HepG2 (cell line): ENCODE results near the gene PDE4D. TPM values are rescaled to one million over a fixed set of nuclear protein-coding genes. Genes with fewer than 3 reads are reported as not detected.

Source experiments
- HDAC1 ChIP-seq: sonication (generic); formaldehyde crosslinking; IDR thresholded peaks from 2 replicates; pipeline ENCODE4 v1.5.1; 2020; ENCODE audit warnings: mild to moderate bottlenecking, missing genetic modification reagents
- HNF4A ChIP-seq: sonication (generic); formaldehyde crosslinking; IDR thresholded peaks from 2 replicates; pipeline ENCODE4 v1.4.0; 2020; ENCODE audit warnings: missing genetic modification reagents
- MEIS1 ChIP-seq: sonication (generic); formaldehyde crosslinking; IDR thresholded peaks from 2 replicates; pipeline ENCODE4 v1.9.0; 2021; ENCODE audit warnings: mild to moderate bottlenecking, missing genetic modification reagents, moderate library complexity, borderline replicate concordance
- MXD4 ChIP-seq: IDR thresholded peaks from 2 replicates; pipeline ENCODE4 v1.6.1; 2016; ENCODE audit warnings: mild to moderate bottlenecking, missing biosample characterization, missing genetic modification reagents
- PPARG ChIP-seq: conservative IDR thresholded peaks from 2 replicates; pipeline ENCODE4 v1.6.1; 2016; ENCODE audit warnings: missing biosample characterization, missing genetic modification reagents
- SP2 ChIP-seq: sonication (generic); formaldehyde crosslinking; IDR thresholded peaks from 2 replicates; pipeline ENCODE4 v1.5.1; 2020; ENCODE audit warnings: mild to moderate bottlenecking, missing genetic modification reagents
- SPEN ChIP-seq: sonication (generic); formaldehyde crosslinking; IDR thresholded peaks from 2 replicates; pipeline ENCODE4 v1.5.1; 2020; ENCODE audit warnings: low read depth, mild to moderate bottlenecking, missing genetic modification reagents
- ZKSCAN8 ChIP-seq: IDR thresholded peaks from 2 replicates; pipeline ENCODE4 v1.6.1; 2016; ENCODE audit warnings: borderline replicate concordance, missing genetic modification reagents, missing compliant biosample characterization
- ZNF253 ChIP-seq: sonication (generic); formaldehyde crosslinking; IDR thresholded peaks from 2 replicates; pipeline ENCODE4 v1.8.0; 2022; ENCODE audit warnings: mild to moderate bottlenecking, missing genetic modification reagents, borderline replicate concordance
- ZNF550 ChIP-seq: sonication (generic); formaldehyde crosslinking; IDR thresholded peaks from 2 replicates; pipeline ENCODE4 v1.4.0; 2020; ENCODE audit warnings: mild to moderate bottlenecking, missing genetic modification reagents, borderline replicate concordance
- ZNF570 ChIP-seq: sonication (generic); formaldehyde crosslinking; IDR thresholded peaks from 2 replicates; pipeline ENCODE4 v1.4.0; 2020; ENCODE audit warnings: mild to moderate bottlenecking, missing genetic modification reagents, borderline replicate concordance
- polyA plus RNA-seq, 8 experiments: library from polyadenylated mRNA; depleted of rRNA in 3 of 8; stranded (reverse) in 7 of 8; unstranded in 1 of 8; fragments of >200 nt; fragmentation: Illumina TruSeq in 4 of 8; extraction: Trizol in 4 of 8; gene quantifications; 2 replicates each; pipeline versions ENCODE4 v1.2.1 to v1.2.3, GENCODE V29; 2011 to 2016; ENCODE audit warnings: low read depth in 4 of 8, missing spikeins in 1 of 8, mixed read lengths in 1 of 8; ENCODE audit not compliant: insufficient read depth in 1 of 8
- total RNA-seq, 5 experiments: library from RNA; depleted of rRNA; stranded (reverse); fragments of >200 nt; fragmentation: Illumina TruSeq; extraction: Trizol; gene quantifications; 2 replicates each; pipeline ENCODE4 v1.2.3, GENCODE V29; 2016; ENCODE audit warnings: low read depth in 1 of 5
- TF ChIP-seq, protein P1 (sequence below): sonication (generic); formaldehyde crosslinking; IDR thresholded peaks from 2 replicates; pipeline ENCODE4 v1.4.0; 2020; ENCODE audit warnings: missing genetic modification reagents
- TF ChIP-seq, protein P2 (sequence below): sonication (generic); formaldehyde crosslinking; IDR thresholded peaks from 2 replicates; pipeline ENCODE4 v1.4.0; 2020; ENCODE audit warnings: missing genetic modification reagents
- TF ChIP-seq, protein P3 (sequence below): sonication (generic); formaldehyde crosslinking; IDR thresholded peaks from 2 replicates; pipeline ENCODE4 v1.5.1; 2020; ENCODE audit warnings: missing genetic modification reagents, mild to moderate bottlenecking, borderline replicate concordance
- TF ChIP-seq, protein P4 (sequence below): sonication (generic); formaldehyde crosslinking; IDR thresholded peaks from 2 replicates; pipeline ENCODE4 v1.4.0; 2020; ENCODE audit warnings: mild to moderate bottlenecking, missing genetic modification reagents
- TF ChIP-seq, protein P5 (sequence below): sonication (generic); formaldehyde crosslinking; IDR thresholded peaks from 2 replicates; pipeline ENCODE4 v1.8.1; 2022; ENCODE audit warnings: mild to moderate bottlenecking, missing genetic modification reagents

The PDE4D gene
- total and polyA plus RNA-seq, 2 of the 13 experiments (the other 11 are each of a cell fraction or from before 2014, with no cell fraction given): 7.0 to 12.2 TPM

DNA sequence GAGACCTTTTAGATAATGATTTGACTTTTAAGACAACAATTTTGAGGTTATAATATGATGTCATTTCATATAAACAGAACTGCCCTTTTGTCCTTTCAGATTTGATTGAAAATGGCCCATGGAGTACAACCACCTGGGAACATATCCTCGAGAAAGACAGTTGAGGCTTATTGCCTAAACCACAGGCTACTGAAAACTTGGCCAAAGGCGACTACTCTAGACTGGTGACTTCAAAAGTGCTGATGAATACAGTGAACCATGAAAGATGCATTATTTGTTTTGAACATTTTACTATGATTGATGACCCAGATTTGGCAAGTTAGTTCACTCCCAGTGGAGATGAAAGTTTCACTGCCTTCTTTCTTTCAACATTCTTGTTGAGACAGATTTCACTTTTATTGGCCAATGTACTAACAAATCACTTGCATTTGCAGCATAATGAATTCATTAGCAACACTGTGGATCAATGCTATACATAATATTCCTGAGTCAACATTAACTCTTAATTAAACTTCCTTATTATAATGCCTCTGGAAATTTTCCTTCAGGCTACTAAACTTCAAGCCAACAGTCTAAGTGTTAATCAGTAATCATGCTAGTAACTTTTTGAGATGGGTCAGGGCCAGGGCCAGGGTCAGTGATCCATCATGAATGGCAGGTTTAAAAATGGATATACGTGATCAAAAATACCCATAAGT, 830.4 kb downstream of the PDE4D start (continued):
- TF ChIP-seq, protein P1, sequence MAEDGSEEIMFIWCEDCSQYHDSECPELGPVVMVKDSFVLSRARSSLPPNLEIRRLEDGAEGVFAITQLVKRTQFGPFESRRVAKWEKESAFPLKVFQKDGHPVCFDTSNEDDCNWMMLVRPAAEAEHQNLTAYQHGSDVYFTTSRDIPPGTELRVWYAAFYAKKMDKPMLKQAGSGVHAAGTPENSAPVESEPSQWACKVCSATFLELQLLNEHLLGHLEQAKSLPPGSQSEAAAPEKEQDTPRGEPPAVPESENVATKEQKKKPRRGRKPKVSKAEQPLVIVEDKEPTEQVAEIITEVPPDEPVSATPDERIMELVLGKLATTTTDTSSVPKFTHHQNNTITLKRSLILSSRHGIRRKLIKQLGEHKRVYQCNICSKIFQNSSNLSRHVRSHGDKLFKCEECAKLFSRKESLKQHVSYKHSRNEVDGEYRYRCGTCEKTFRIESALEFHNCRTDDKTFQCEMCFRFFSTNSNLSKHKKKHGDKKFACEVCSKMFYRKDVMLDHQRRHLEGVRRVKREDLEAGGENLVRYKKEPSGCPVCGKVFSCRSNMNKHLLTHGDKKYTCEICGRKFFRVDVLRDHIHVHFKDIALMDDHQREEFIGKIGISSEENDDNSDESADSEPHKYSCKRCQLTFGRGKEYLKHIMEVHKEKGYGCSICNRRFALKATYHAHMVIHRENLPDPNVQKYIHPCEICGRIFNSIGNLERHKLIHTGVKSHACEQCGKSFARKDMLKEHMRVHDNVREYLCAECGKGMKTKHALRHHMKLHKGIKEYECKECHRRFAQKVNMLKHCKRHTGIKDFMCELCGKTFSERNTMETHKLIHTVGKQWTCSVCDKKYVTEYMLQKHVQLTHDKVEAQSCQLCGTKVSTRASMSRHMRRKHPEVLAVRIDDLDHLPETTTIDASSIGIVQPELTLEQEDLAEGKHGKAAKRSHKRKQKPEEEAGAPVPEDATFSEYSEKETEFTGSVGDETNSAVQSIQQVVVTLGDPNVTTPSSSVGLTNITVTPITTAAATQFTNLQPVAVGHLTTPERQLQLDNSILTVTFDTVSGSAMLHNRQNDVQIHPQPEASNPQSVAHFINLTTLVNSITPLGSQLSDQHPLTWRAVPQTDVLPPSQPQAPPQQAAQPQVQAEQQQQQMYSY: no peak
- TF ChIP-seq, protein P2, sequence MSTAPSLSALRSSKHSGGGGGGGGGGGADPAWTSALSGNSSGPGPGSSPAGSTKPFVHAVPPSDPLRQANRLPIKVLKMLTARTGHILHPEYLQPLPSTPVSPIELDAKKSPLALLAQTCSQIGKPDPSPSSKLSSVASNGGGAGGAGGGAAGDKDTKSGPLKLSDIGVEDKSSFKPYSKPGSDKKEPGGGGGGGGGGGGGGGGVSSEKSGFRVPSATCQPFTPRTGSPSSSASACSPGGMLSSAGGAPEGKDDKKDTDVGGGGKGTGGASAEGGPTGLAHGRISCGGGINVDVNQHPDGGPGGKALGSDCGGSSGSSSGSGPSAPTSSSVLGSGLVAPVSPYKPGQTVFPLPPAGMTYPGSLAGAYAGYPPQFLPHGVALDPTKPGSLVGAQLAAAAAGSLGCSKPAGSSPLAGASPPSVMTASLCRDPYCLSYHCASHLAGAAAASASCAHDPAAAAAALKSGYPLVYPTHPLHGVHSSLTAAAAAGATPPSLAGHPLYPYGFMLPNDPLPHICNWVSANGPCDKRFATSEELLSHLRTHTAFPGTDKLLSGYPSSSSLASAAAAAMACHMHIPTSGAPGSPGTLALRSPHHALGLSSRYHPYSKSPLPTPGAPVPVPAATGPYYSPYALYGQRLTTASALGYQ: peak; percentile 36; the same call in 1 of the 2 replicates
- TF ChIP-seq MEIS1 (peak; percentile 100), ZKSCAN8 (CRISPR knock-in tag) (no peak), ZNF570 (CRISPR knock-in tag) (no peak), HNF4A (peak; percentile 33), HDAC1 (CRISPR knock-in tag) (peak; percentile 32; the same call in 1 of the 2 replicates), SPEN (CRISPR knock-in tag) (no peak), SP2 (CRISPR knock-in tag) (no peak), ZNF550 (no peak), PPARG (CRISPR knock-in tag) (peak; percentile 80), MXD4 (CRISPR knock-in tag) (no peak), ZNF253 (no peak)
- TF ChIP-seq, protein P3, sequence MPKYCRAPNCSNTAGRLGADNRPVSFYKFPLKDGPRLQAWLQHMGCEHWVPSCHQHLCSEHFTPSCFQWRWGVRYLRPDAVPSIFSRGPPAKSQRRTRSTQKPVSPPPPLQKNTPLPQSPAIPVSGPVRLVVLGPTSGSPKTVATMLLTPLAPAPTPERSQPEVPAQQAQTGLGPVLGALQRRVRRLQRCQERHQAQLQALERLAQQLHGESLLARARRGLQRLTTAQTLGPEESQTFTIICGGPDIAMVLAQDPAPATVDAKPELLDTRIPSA (CRISPR knock-in tag): no peak
- TF ChIP-seq, protein P4, sequence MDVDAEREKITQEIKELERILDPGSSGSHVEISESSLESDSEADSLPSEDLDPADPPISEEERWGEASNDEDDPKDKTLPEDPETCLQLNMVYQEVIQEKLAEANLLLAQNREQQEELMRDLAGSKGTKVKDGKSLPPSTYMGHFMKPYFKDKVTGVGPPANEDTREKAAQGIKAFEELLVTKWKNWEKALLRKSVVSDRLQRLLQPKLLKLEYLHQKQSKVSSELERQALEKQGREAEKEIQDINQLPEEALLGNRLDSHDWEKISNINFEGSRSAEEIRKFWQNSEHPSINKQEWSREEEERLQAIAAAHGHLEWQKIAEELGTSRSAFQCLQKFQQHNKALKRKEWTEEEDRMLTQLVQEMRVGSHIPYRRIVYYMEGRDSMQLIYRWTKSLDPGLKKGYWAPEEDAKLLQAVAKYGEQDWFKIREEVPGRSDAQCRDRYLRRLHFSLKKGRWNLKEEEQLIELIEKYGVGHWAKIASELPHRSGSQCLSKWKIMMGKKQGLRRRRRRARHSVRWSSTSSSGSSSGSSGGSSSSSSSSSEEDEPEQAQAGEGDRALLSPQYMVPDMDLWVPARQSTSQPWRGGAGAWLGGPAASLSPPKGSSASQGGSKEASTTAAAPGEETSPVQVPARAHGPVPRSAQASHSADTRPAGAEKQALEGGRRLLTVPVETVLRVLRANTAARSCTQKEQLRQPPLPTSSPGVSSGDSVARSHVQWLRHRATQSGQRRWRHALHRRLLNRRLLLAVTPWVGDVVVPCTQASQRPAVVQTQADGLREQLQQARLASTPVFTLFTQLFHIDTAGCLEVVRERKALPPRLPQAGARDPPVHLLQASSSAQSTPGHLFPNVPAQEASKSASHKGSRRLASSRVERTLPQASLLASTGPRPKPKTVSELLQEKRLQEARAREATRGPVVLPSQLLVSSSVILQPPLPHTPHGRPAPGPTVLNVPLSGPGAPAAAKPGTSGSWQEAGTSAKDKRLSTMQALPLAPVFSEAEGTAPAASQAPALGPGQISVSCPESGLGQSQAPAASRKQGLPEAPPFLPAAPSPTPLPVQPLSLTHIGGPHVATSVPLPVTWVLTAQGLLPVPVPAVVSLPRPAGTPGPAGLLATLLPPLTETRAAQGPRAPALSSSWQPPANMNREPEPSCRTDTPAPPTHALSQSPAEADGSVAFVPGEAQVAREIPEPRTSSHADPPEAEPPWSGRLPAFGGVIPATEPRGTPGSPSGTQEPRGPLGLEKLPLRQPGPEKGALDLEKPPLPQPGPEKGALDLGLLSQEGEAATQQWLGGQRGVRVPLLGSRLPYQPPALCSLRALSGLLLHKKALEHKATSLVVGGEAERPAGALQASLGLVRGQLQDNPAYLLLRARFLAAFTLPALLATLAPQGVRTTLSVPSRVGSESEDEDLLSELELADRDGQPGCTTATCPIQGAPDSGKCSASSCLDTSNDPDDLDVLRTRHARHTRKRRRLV: no peak
- TF ChIP-seq, protein P5, sequence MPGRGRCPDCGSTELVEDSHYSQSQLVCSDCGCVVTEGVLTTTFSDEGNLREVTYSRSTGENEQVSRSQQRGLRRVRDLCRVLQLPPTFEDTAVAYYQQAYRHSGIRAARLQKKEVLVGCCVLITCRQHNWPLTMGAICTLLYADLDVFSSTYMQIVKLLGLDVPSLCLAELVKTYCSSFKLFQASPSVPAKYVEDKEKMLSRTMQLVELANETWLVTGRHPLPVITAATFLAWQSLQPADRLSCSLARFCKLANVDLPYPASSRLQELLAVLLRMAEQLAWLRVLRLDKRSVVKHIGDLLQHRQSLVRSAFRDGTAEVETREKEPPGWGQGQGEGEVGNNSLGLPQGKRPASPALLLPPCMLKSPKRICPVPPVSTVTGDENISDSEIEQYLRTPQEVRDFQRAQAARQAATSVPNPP (CRISPR knock-in tag): no peak
